PFSK-1 (cell line): Measurements from ENCODE around the gene CAMSAP3.

ENCODE experiments used
- FOXP2 ChIP-seq: optimal IDR thresholded peaks from 2 replicates; pipeline ENCODE3; 2011; ENCODE audit warnings: borderline replicate concordance, control low read depth, inconsistent platforms; ENCODE audit not compliant: insufficient read depth; ENCODE audit errors: extremely low read length, extremely low read depth
- POLR2AphosphoS5 ChIP-seq: IDR thresholded peaks from 2 replicates; pipeline ENCODE4 v1.6.1; 2012; ENCODE audit warnings: low read depth, mild to moderate bottlenecking, control low read depth, low read length, moderate library complexity
- SIN3A ChIP-seq: IDR thresholded peaks from 2 replicates; pipeline ENCODE4 v1.6.1; 2012; ENCODE audit warnings: mild to moderate bottlenecking, low read length, moderate library complexity, borderline replicate concordance; ENCODE audit not compliant: insufficient read depth
- TAF1 ChIP-seq: IDR thresholded peaks from 2 replicates; pipeline ENCODE4 v1.6.1; 2012; ENCODE audit warnings: low read length, control low read depth, borderline replicate concordance; ENCODE audit not compliant: insufficient read depth
- TF ChIP-seq, protein P1 (sequence below), 2 experiments: IDR thresholded peaks; 2 replicates each; pipeline versions ENCODE4 v1.6.1 to v1.8.0; 2011 to 2012; ENCODE audit warnings: low read depth in 2 of 2, low read length in 2 of 2, control low read depth in 1 of 2, inconsistent platforms in 1 of 2, mild to moderate bottlenecking in 1 of 2, moderate library complexity in 1 of 2; ENCODE audit not compliant: insufficient read depth in 1 of 2

The CAMSAP3 gene

GRCh38 chr19:7614859-7615741 lies 19.4 kb downstream of the CAMSAP3 start:
- no peak for TF ChIP-seq SIN3A
- TF ChIP-seq FOXP2: no peak
- no peak for TF ChIP-seq TAF1
- TF ChIP-seq, protein P1, sequence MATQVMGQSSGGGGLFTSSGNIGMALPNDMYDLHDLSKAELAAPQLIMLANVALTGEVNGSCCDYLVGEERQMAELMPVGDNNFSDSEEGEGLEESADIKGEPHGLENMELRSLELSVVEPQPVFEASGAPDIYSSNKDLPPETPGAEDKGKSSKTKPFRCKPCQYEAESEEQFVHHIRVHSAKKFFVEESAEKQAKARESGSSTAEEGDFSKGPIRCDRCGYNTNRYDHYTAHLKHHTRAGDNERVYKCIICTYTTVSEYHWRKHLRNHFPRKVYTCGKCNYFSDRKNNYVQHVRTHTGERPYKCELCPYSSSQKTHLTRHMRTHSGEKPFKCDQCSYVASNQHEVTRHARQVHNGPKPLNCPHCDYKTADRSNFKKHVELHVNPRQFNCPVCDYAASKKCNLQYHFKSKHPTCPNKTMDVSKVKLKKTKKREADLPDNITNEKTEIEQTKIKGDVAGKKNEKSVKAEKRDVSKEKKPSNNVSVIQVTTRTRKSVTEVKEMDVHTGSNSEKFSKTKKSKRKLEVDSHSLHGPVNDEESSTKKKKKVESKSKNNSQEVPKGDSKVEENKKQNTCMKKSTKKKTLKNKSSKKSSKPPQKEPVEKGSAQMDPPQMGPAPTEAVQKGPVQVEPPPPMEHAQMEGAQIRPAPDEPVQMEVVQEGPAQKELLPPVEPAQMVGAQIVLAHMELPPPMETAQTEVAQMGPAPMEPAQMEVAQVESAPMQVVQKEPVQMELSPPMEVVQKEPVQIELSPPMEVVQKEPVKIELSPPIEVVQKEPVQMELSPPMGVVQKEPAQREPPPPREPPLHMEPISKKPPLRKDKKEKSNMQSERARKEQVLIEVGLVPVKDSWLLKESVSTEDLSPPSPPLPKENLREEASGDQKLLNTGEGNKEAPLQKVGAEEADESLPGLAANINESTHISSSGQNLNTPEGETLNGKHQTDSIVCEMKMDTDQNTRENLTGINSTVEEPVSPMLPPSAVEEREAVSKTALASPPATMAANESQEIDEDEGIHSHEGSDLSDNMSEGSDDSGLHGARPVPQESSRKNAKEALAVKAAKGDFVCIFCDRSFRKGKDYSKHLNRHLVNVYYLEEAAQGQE (IDR thresholded peaks at IDR 0.05; ENCODE audit: insufficient read depth in 1 of 2, low read depth in 2 of 2, low read length in 2 of 2): no peak
- no peak for TF ChIP-seq POLR2AphosphoS5

DNA sequence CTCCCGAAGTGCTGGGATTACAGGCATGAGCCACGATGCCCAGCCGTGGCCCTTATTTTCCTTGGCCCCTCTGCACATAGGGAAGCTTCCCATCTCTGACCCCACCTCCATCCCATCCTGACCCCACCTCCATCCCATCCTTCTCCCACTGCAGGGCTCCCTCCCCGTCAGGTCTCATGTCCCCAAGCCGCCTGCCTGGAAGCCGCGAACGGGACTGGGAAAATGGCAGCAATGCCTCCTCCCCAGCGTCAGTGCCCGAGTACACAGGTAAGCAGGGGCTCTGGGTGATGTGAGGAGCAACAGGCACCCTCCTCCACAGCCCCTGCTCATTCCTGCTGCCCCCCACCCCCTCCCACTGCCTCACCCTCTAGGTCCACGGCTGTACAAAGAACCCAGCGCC lies 21.5 kb downstream of the CAMSAP3 start:
- no peak for TF ChIP-seq POLR2AphosphoS5
- no peak for TF ChIP-seq SIN3A
- TF ChIP-seq, protein P1 (IDR thresholded peaks at IDR 0.05; ENCODE audit: insufficient read depth in 1 of 2, low read depth in 2 of 2, low read length in 2 of 2): no peak
- no peak for TF ChIP-seq FOXP2
- TF ChIP-seq TAF1: no peak

DNA sequence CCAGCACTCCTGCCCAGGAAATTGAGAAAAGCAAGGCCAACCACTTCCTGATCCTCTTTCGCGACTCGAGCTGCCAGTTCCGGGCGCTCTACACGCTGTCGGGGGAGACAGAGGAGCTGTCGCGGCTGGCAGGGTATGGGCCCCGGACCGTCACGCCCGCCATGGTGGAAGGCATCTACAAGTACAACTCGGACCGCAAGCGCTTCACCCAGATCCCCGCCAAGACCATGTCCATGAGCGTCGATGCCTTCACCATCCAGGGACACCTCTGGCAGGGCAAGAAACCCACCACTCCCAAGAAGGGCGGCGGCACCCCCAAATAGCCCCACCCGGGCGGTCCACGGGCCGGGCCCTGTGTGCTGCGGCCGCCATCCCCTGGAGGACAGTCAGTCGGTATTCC lies 22.1 kb downstream of the CAMSAP3 start:
- no peak for TF ChIP-seq SIN3A
- TF ChIP-seq TAF1: no peak
- TF ChIP-seq, protein P1 (IDR thresholded peaks at IDR 0.05; ENCODE audit: insufficient read depth in 1 of 2, low read depth in 2 of 2, low read length in 2 of 2): no peak
- TF ChIP-seq FOXP2: no peak
- no peak for TF ChIP-seq POLR2AphosphoS5

GRCh38 chr19:7618348-7618747 lies 22.7 kb downstream of the CAMSAP3 start:
- TF ChIP-seq POLR2AphosphoS5 (no peak), FOXP2 (no peak), TAF1 (no peak), SIN3A (no peak)
- TF ChIP-seq, protein P1 (IDR thresholded peaks at IDR 0.05; ENCODE audit: insufficient read depth in 1 of 2, low read depth in 2 of 2, low read length in 2 of 2): no peak
